HL-60 (cell line): Measurements from ENCODE around the gene EXOC3L2.

Experiments
- GABPA ChIP-seq: IDR thresholded peaks from 2 replicates; pipeline ENCODE4 v1.6.1; 2012; ENCODE audit warnings: low read depth
- POLR2AphosphoS5 ChIP-seq: IDR thresholded peaks from 2 replicates; pipeline ENCODE4 v1.6.1; 2012; ENCODE audit warnings: low read depth

- no peak for TF ChIP-seq GABPA
- no peak for TF ChIP-seq POLR2AphosphoS5
These were observed 80.5 kb downstream of the EXOC3L2 start for GRCh38 chr19:45164577-45165335.
